Breast epithelium (tissue), 4 donors: ENCODE measurements around the gene TRMT1. TPM values are rescaled to one million over a fixed set of nuclear protein-coding genes. Genes with fewer than 3 reads are reported as not detected.

Source experiments
- DNase-seq, 2 donors: peaks; one replicate each; pipeline ENCODE4 v3.0.0-alpha.2; 2019; ENCODE audit warnings: low spot score in 2 of 2
- H3K27ac ChIP-seq, 2 donors: fragments of 200-600 bp; sonication (generic) in 1 of 2; one replicate each; pipeline ENCODE4 v1.5.1; 2016 to 2019; ENCODE audit warnings: mild to moderate bottlenecking in 1 of 2
- H3K27me3 ChIP-seq, 2 donors: fragments of 200-600 bp; sonication (generic) in 1 of 2; one replicate each; pipeline versions ENCODE4 v1.5.1 to v1.6.0; 2017 to 2019; ENCODE audit warnings: control low read depth in 1 of 2, mild to moderate bottlenecking in 1 of 2
- H3K36me3 ChIP-seq: fragments of 200-600 bp; one replicate; pipeline ENCODE4 v1.5.1; 2019
- H3K4me1 ChIP-seq, 2 donors: fragments of 200-600 bp; sonication (generic); one replicate each; pipeline ENCODE4 v1.5.1; 2016 to 2019; ENCODE audit warnings: control low read depth in 1 of 2
- H3K4me3 ChIP-seq, 3 donors: fragments of 200-600 bp; sonication (generic); 1 replicate in 2 of 3; 2 replicates in 1 of 3; pipeline ENCODE4 v1.5.1; 2016 to 2019; ENCODE audit warnings: mild to moderate bottlenecking in 3 of 3, moderate library complexity in 2 of 3
- H3K9me3 ChIP-seq, 2 donors: fragments of 200-600 bp; sonication (generic) in 1 of 2; one replicate each; pipeline ENCODE4 v1.5.1; 2016 to 2019; ENCODE audit warnings: control low read depth in 1 of 2
- CTCF ChIP-seq, 3 donors: fragments of 450-650 bp; IDR thresholded peaks; one replicate each; pipeline ENCODE4 v1.5.1; 2016 to 2017; ENCODE audit warnings: antibody characterized with exemption in 3 of 3, mild to moderate bottlenecking in 3 of 3, moderate library complexity in 3 of 3
- POLR2A ChIP-seq: fragments of 450-650 bp; IDR thresholded peaks from one replicate; pipeline ENCODE4 v1.6.1; 2016; ENCODE audit warnings: antibody characterized with exemption, mild to moderate bottlenecking, moderate library complexity
- POLR2AphosphoS5 ChIP-seq, 3 donors: sonication (generic); formaldehyde crosslinking; IDR thresholded peaks; one replicate each; pipeline ENCODE4 v1.6.1; 2017; ENCODE audit warnings: antibody characterized with exemption in 3 of 3
- intact Hi-C: fragments of 100-400 bp; cut with DNase I; formaldehyde crosslinking; loops from one replicate; pipeline ENCODE4 v1.15.1; 2023; ENCODE audit warnings: low total_unique reads
- total RNA-seq, 3 donors: library from RNA; depleted of rRNA; stranded (reverse); fragments of >200 nt; gene quantifications; one replicate each; pipeline ENCODE4 v1.1.0, GENCODE V29; 2016

Gene TRMT1
- total RNA-seq, 3 donors from 2014 or later: 29.7 to 37.4 (median 31.7) TPM

DNA sequence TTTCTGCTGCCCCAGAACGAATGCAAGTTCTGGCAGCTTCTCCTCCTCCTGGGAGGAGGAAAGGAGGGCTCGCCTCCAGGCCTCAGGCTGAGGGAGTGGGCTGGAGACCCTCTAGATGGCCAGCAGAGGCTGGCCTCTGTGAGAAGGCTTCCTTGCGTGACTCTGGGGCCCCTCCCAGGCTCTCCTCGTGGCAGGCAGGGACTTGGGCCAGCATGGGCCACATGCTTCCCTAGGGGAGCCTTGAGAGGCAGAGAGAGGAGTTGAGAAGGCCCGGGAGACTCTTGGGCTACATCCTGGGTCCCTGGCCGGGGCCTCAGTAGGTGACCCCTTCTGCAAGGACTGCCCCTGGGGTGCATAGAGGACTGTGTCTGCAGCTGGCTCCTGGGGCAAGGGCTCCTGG lies 39.8 kb downstream of the TRMT1 start:
- no peak for DNase-seq
- peak overlapping the region; percentile 79 to 90 for H3K27ac ChIP-seq

DNA sequence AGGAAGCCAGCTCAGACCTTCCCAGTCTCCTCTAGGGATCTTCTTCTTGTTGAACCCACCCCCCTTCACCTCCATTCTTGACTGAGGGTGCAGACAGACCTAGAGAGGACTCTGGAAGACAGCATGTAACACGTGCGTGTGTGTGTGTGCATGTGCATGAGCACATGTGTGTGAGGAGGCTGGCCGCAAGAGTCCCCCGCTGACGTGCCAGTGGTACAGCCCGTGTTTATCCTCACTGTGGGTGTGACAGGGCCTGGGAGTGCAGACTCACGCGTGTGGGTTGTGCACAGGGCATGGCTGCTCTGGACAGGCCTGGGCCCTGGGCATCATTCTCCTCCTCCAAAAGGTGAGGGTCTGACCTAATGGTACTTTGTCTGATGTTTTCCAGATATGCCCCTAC lies 40.2 kb downstream of the TRMT1 start:
- H3K9me3 ChIP-seq: no peaks in the 10 kb centered on the region
- H3K27me3 ChIP-seq: no peaks in the 10 kb centered on the region
- H3K36me3 ChIP-seq: no peaks in the 10 kb centered on the region
- intact Hi-C loops: no loop called here
- peaks cover 29 to 30% of the 10 kb centered on the region in 2 donors for H3K4me1 ChIP-seq
- H3K27ac ChIP-seq: peak overlapping the region; percentile 79 to 90
- no peak overlapping the region for H3K4me3 ChIP-seq
- TF ChIP-seq CTCF (IDR thresholded peaks at IDR 0.05): no peak
- no peak for TF ChIP-seq POLR2A
- no peak for TF ChIP-seq POLR2AphosphoS5 (IDR thresholded peaks at IDR 0.05)
- no peak for DNase-seq

More for the DNA sequence above, 39.8 kb downstream of the TRMT1 start:
- Histone ChIP-seq H3K36me3 (no peaks in the 10 kb centered on the region), H3K4me3 (no peak overlapping the region), H3K9me3 (no peaks in the 10 kb centered on the region), H3K27me3 (no peaks in the 10 kb centered on the region), H3K4me1 (peaks cover 29 to 30% of the 10 kb centered on the region in 2 donors)
- TF ChIP-seq CTCF (IDR thresholded peaks at IDR 0.05): no peak
- no peak for TF ChIP-seq POLR2AphosphoS5 (IDR thresholded peaks at IDR 0.05)
- TF ChIP-seq POLR2A: no peak
- intact Hi-C loops: no loop called here

DNA sequence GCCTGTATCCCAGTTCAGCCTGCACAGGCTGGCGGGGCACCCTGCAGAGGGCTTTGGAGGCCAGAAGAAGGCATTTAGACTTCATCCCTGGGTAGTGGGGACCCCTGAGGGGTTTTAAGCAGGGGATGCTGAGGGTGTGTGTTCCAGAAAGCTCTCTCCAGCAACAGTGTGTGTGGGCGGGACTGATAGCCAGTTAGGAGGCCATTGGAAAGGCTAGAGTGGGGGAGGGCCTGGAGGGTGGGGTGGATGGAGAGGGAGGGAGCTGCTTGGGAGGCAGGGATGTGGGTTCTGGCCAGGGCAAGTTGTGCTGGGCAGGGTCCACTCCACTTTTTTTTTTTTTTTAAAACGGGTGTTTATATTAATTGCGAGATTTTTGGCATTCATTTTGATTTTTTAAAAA lies 42.2 kb downstream of the TRMT1 start:
- H3K9me3 ChIP-seq: no peaks in the 10 kb centered on the region
- H3K36me3 ChIP-seq: no peaks in the 10 kb centered on the region
- DNase-seq: no peak
- intact Hi-C loops: no loop called here
- TF ChIP-seq POLR2AphosphoS5 (IDR thresholded peaks at IDR 0.05) (no peak), CTCF (IDR thresholded peaks at IDR 0.05) (no peak), POLR2A (no peak)
- H3K4me3 ChIP-seq: no peak overlapping the region
- H3K4me1 ChIP-seq: peaks cover 29 to 34% of the 10 kb centered on the region in 2 donors
- no peaks in the 10 kb centered on the region for H3K27me3 ChIP-seq
- peak overlapping the region; percentile 71 to 83 for H3K27ac ChIP-seq

- intact Hi-C loops: no loop called here
- H3K9me3 ChIP-seq: no peaks in the 10 kb centered on the region
- no peaks in the 10 kb centered on the region for H3K27me3 ChIP-seq
- H3K36me3 ChIP-seq: no peaks in the 10 kb centered on the region
- H3K27ac ChIP-seq: peak overlapping the region; percentile 71 to 83
- no peak overlapping the region for H3K4me3 ChIP-seq
- no peak for DNase-seq
- H3K4me1 ChIP-seq: peaks cover 20 to 29% of the 10 kb centered on the region in 2 donors
- no peak for TF ChIP-seq POLR2A
- no peak for TF ChIP-seq CTCF (IDR thresholded peaks at IDR 0.05)
- no peak for TF ChIP-seq POLR2AphosphoS5 (IDR thresholded peaks at IDR 0.05)
These were observed 43.3 kb downstream of the TRMT1 start for GRCh38 chr19:13073263-13073662.

DNA sequence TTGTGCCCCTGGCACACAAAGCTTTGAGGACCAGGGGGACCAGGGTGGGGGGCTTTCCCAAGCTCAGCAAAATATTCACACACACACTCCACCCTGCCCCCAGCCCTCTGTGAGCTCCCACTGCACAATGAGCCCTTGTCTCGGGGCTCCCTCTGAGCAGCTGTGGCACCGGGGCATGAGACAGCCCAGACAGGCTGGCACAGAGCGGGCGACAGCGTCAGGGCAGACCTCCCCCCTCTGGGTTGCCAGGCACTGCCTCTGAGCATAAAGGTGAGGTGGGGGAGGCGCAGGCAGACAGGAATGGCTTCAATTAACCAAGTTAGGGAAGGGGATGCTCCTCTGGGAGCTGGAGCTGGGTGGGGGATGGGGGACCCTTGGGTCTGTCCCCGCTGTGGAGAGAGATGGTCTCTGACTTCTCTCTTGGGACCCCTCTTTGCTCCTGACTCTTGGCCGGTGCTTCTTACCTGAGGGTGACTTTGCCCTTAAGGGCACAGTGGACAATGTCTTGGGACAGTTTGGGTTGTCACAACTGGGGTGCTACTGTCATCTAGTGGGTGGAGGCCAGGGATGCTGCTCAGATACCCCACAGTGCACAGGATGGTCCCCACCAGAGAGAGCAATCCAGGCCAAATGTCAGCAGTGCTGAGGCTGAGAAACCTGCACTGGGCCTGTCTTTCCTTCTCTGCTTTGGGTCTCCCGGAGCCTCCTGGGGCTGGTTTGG lies 44.2 kb downstream of the TRMT1 start:
- Histone ChIP-seq H3K4me1 (peaks cover 14 to 29% of the 10 kb centered on the region in 2 donors), H3K36me3 (no peaks in the 10 kb centered on the region), H3K9me3 (no peaks in the 10 kb centered on the region), H3K27me3 (no peaks in the 10 kb centered on the region), H3K4me3 (no peak overlapping the region), H3K27ac (peak overlapping the region; percentile 71 to 83)
- intact Hi-C loops: no loop called here
- DNase-seq: no peak
- TF ChIP-seq CTCF (IDR thresholded peaks at IDR 0.05) (no peak), POLR2AphosphoS5 (IDR thresholded peaks at IDR 0.05) (no peak), POLR2A (no peak)
